Tibial artery (tissue), 4 donors: ENCODE results near the gene ACSF2.

Source experiments
- DNase-seq, 2 donors: peaks; one replicate each; pipeline ENCODE4 v3.0.0-alpha.2; 2019
- H3K27ac ChIP-seq, 2 donors: fragments of 200-600 bp; sonication (generic) in 1 of 2; 1 replicate in 1 of 2; 2 replicates in 1 of 2; pipeline ENCODE4 v1.5.1; 2018 to 2019; ENCODE audit warnings: mild to moderate bottlenecking in 1 of 2
- H3K27me3 ChIP-seq, 2 donors: fragments of 200-600 bp; sonication (generic) in 1 of 2; one replicate each; pipeline versions ENCODE4 v1.5.1 to v1.6.0; 2016 to 2019
- H3K36me3 ChIP-seq, 3 donors: fragments of 200-600 bp; sonication (generic) in 2 of 3; one replicate each; pipeline ENCODE4 v1.5.1; 2016 to 2019; ENCODE audit warnings: mild to moderate bottlenecking in 2 of 3
- H3K4me1 ChIP-seq, 4 donors: fragments of 200-600 bp; sonication (generic) in 2 of 4; 1 replicate in 3 of 4; 2 replicates in 1 of 4; pipeline ENCODE4 v1.5.1; 2016 to 2019
- H3K4me3 ChIP-seq, 2 donors: fragments of 200-600 bp; sonication (generic) in 1 of 2; 1 replicate in 1 of 2; 2 replicates in 1 of 2; pipeline ENCODE4 v1.5.1; 2018 to 2019; ENCODE audit warnings: mild to moderate bottlenecking in 2 of 2
- H3K9me3 ChIP-seq, 3 donors: fragments of 200-600 bp; sonication (generic) in 1 of 3; one replicate each; pipeline ENCODE4 v1.5.1; 2016 to 2019
- intact Hi-C: fragments of 100-400 bp; cut with DNase I; formaldehyde crosslinking; loops from one replicate; pipeline ENCODE4 v1.15.0; 2023; ENCODE audit warnings: low total_unique reads
- TF ChIP-seq, protein P1 (sequence below), 2 experiments: fragments of 200-600 bp in 1 of 2; fragments of 450-650 bp in 1 of 2; IDR thresholded peaks; one replicate each; pipeline ENCODE4 v1.5.1; 2017 to 2019; ENCODE audit warnings: antibody characterized with exemption in 2 of 2, mild to moderate bottlenecking in 1 of 2, moderate library complexity in 1 of 2

ACSF2 gene

DNA sequence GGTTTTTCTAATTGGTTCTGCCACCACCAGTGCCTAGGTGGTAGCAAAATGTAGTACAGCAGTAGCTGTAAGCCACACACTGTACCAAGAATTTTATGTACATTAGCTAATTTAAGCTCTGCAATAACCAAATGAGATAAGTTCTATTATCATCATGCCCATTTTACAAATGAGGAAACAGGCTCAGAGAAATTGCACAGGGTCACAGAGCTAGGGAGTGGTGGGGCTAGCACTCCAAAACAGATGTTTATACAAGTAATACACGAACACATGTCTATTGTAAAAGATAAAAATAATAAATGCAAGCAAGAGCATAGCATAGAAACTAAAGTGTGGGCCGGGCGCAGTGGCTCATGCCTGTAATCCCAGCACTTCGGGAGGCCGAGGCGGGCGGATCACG is 66.2 kb downstream of the ACSF2 start:
- no peak overlapping the region for H3K4me3 ChIP-seq
- no peaks in the 10 kb centered on the region for H3K27me3 ChIP-seq
- intact Hi-C loops: no loop called here
- no peak overlapping the region for H3K27ac ChIP-seq
- DNase-seq: no peak
- TF ChIP-seq, protein P1, sequence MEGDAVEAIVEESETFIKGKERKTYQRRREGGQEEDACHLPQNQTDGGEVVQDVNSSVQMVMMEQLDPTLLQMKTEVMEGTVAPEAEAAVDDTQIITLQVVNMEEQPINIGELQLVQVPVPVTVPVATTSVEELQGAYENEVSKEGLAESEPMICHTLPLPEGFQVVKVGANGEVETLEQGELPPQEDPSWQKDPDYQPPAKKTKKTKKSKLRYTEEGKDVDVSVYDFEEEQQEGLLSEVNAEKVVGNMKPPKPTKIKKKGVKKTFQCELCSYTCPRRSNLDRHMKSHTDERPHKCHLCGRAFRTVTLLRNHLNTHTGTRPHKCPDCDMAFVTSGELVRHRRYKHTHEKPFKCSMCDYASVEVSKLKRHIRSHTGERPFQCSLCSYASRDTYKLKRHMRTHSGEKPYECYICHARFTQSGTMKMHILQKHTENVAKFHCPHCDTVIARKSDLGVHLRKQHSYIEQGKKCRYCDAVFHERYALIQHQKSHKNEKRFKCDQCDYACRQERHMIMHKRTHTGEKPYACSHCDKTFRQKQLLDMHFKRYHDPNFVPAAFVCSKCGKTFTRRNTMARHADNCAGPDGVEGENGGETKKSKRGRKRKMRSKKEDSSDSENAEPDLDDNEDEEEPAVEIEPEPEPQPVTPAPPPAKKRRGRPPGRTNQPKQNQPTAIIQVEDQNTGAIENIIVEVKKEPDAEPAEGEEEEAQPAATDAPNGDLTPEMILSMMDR (IDR thresholded peaks at IDR 0.05): no peak
- H3K4me1 ChIP-seq: no peaks in the 10 kb centered on the region
- H3K9me3 ChIP-seq: no peaks in the 10 kb centered on the region
- H3K36me3 ChIP-seq: peaks cover 0 to 7% (median 0%) of the 10 kb centered on the region in 3 donors

GRCh38 chr17:50493744-50494143 is 67.7 kb downstream of the ACSF2 start:
- no peak overlapping the region for H3K27ac ChIP-seq
- TF ChIP-seq, protein P1 (IDR thresholded peaks at IDR 0.05): no peak
- intact Hi-C loops: no loop called here
- H3K4me3 ChIP-seq: no peak overlapping the region
- H3K9me3 ChIP-seq: no peaks in the 10 kb centered on the region
- no peaks in the 10 kb centered on the region for H3K36me3 ChIP-seq
- H3K27me3 ChIP-seq: no peaks in the 10 kb centered on the region
- H3K4me1 ChIP-seq: no peaks in the 10 kb centered on the region
- no peak for DNase-seq

DNA sequence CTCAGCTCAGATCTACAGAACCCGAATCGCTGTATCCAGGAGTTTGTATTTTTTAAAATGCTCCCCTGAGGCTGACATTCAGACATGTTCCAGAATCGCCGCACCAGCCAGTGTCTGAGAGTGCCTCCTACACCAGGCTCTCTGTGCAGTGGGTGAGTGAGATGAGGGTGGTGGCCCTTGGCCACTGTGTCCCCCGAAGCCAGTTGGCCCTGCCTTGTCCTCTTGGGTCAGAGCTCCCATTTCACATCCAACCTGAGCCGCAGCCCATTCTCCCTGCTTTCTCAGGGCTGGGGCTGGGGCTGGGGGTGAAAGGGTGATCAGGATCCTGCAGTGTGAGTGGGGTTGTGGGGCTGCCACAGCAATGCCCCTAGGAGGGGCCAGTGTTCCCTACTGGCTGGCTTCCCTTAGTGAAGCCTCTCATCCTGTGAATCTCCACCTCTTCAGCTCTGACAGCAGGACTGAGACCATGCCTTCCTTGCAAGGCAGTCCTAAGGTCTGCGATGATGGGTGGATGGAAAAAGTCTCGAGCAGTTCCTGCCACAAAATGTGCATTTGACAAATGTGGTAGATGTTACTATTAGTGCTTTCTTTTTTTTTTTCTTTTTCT is 69.3 kb downstream of the ACSF2 start:
- H3K4me3 ChIP-seq: no peak overlapping the region
- H3K4me1 ChIP-seq: no peaks in the 10 kb centered on the region
- intact Hi-C loops: no loop called here
- DNase-seq: no peak
- H3K9me3 ChIP-seq: no peaks in the 10 kb centered on the region
- no peaks in the 10 kb centered on the region for H3K36me3 ChIP-seq
- TF ChIP-seq, protein P1 (IDR thresholded peaks at IDR 0.05): no peak
- no peak overlapping the region for H3K27ac ChIP-seq
- H3K27me3 ChIP-seq: no peaks in the 10 kb centered on the region

GRCh38 chr17:50495918-50496317 is 69.9 kb downstream of the ACSF2 start:
- TF ChIP-seq, protein P1 (IDR thresholded peaks at IDR 0.05): no peak
- Histone ChIP-seq H3K4me3 (no peak overlapping the region), H3K27me3 (no peaks in the 10 kb centered on the region), H3K9me3 (no peaks in the 10 kb centered on the region), H3K27ac (no peak overlapping the region), H3K36me3 (no peaks in the 10 kb centered on the region), H3K4me1 (no peaks in the 10 kb centered on the region)
- no peak for DNase-seq
- intact Hi-C loops: no loop called here

- Histone ChIP-seq H3K27ac (no peak overlapping the region), H3K4me3 (no peak overlapping the region), H3K9me3 (no peaks in the 10 kb centered on the region), H3K36me3 (no peaks in the 10 kb centered on the region), H3K27me3 (no peaks in the 10 kb centered on the region), H3K4me1 (no peaks in the 10 kb centered on the region)
- intact Hi-C loops: no loop called here
- TF ChIP-seq, protein P1 (IDR thresholded peaks at IDR 0.05): no peak
- no peak for DNase-seq
Measured at GRCh38 chr17:50498021-50498874, 72.2 kb downstream of the ACSF2 start.
